Measurements from ENCODE around the gene NLRP4. TPM values are rescaled to one million over a fixed set of nuclear protein-coding genes. Genes with fewer than 3 reads are reported as not detected.

NLRP4 gene
- total and polyA plus RNA-seq, 2 of the 8 experiments (the other 6 are each of a cell fraction or from before 2014, with no cell fraction given): not detected

DNA sequence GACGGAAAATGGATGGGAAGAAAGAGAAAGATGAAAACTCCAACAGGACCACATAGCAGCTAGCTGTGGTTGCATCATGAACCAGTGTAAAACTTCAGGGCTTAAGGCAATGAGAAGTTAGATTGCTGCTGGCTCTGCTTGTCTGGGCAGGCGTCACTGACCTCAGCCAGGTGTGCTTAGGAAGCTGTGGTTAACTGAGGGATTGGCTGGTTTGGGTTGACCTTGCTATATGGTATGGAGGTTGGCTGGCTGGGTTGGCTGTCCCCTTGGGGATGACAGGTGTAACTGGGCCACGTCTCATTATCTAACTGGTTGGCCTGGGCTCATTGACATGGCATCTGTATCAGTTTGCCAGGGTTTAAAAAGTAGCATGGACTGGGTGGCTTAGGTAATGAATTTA lies 40.9 kb downstream of the NLRP4 start:
- Histone ChIP-seq H2BK15ac (ENCODE audit: low read length) (no peak overlapping the region), H3K4me1 (replicated peaks in 1 of 4; ENCODE audit: control insufficient read depth in 3 of 4, insufficient read depth in 4 of 4, low read length in 3 of 4) (no peaks in the 10 kb centered on the region), H2AK5ac (ENCODE audit: low read depth, low read length) (no peak overlapping the region), H3K4ac (replicated peaks; ENCODE audit: insufficient read length, low read depth, low read length) (no peak overlapping the region), H3K18ac (ENCODE audit: extremely low read depth, low read length) (no peak overlapping the region), H3K79me2 (ENCODE audit: control insufficient read depth in 1 of 2, insufficient read depth in 2 of 2, low read length in 2 of 2) (no peaks in the 10 kb centered on the region), H3K9me3 (ENCODE audit: insufficient read depth in 2 of 2, low read depth in 1 of 2, low read length in 1 of 2) (peaks cover 51 to 56% of the 10 kb centered on the region in 2 experiments), H3K23ac (ENCODE audit: insufficient read length) (no peak overlapping the region), H2BK12ac (ENCODE audit: low read depth, low read length) (no peak overlapping the region), H2AFZ (ENCODE audit: low read length) (no peak overlapping the region), H3K9ac (replicated peaks in 1 of 4; ENCODE audit: extremely low read depth in 1 of 4, low read depth in 3 of 4, low read length in 3 of 4) (no peak overlapping the region), H4K8ac (ENCODE audit: extremely low read depth, insufficient read depth, low read length) (no peak overlapping the region), H3K27me3 (replicated peaks in 1 of 4; ENCODE audit: control insufficient read depth in 3 of 4, extremely low read depth in 1 of 4, insufficient read depth in 3 of 4, low read length in 3 of 4) (no peaks in the 10 kb centered on the region), H2BK5ac (ENCODE audit: low read depth, low read length) (no peak overlapping the region), H3K56ac (replicated peaks; ENCODE audit: insufficient read length, low read depth, low read length) (no peak overlapping the region), H2BK120ac (replicated peaks; ENCODE audit: low read depth, low read length) (no peak overlapping the region), H3K4me2 (ENCODE audit: insufficient read depth in 1 of 2, low read depth in 2 of 2, low read length in 2 of 2) (no peak overlapping the region), H3K23me2 (ENCODE audit: low read depth, low read length) (no peaks in the 10 kb centered on the region), H2BK20ac (ENCODE audit: low read length) (no peak overlapping the region), H4K5ac (ENCODE audit: insufficient read length, low read depth, low read length) (no peak overlapping the region), H3K4me3 (ENCODE audit: extremely low read depth in 1 of 4, insufficient read depth in 2 of 4, low read depth in 3 of 4, low read length in 4 of 4) (no peak overlapping the region), H3K14ac (ENCODE audit: insufficient read length) (no peak overlapping the region), H3K79me1 (ENCODE audit: low read depth, low read length) (no peaks in the 10 kb centered on the region), H4K91ac (replicated peaks; ENCODE audit: insufficient read length, low read length) (no peak overlapping the region), H4K20me1 (replicated peaks in 1 of 2; ENCODE audit: control insufficient read depth in 1 of 2, insufficient read depth in 2 of 2, low read length in 2 of 2) (no peaks in the 10 kb centered on the region), H3K27ac (ENCODE audit: low read depth, low read length) (no peak overlapping the region), H3K36me3 (ENCODE audit: control insufficient read depth in 2 of 4, insufficient read depth in 4 of 4, low read length in 3 of 4) (no peaks in the 10 kb centered on the region)
- ChIA-PET POLR2A (ENCODE audit: partially characterized antibody) (no interaction called here), CTCF (ENCODE audit: partially characterized antibody) (no interaction called here)
- TF ChIP-seq POLR2A (IDR thresholded peaks at IDR 0.05; ENCODE audit: control extremely low read depth in 1 of 2, low read depth in 2 of 2, low read length in 2 of 2) (no peak), BCL11A (IDR thresholded peaks at IDR 0.05; ENCODE audit: low read depth in 2 of 2, low read length in 2 of 2) (no peak), CBX5 (IDR thresholded peaks at IDR 0.05; ENCODE audit: low read depth, low read length) (no peak), CTCF (IDR thresholded peaks at IDR 0.05; ENCODE audit: control extremely low read depth in 1 of 3, insufficient read depth in 1 of 3, low read depth in 1 of 3, low read length in 3 of 3) (no peak), CHD2 (IDR thresholded peaks at IDR 0.05; ENCODE audit: low read length) (no peak), EGR1 (IDR thresholded peaks at IDR 0.05; ENCODE audit: borderline replicate concordance, low read depth, low read length) (no peak), BRCA1 (IDR thresholded peaks at IDR 0.05; ENCODE audit: low read depth, low read length) (no peak), SRF (IDR thresholded peaks at IDR 0.05; ENCODE audit: low read depth, low read length) (no peak), EZH2 (IDR thresholded peaks at IDR 0.05; ENCODE audit: low read depth, low read length, severe bottlenecking) (no peak), TEAD4 (IDR thresholded peaks at IDR 0.05; ENCODE audit: low read depth, low read length) (no peak), CHD1 (IDR thresholded peaks at IDR 0.05; ENCODE audit: low read depth, low read length) (no peak)
- TF ChIP-seq, protein P1, sequence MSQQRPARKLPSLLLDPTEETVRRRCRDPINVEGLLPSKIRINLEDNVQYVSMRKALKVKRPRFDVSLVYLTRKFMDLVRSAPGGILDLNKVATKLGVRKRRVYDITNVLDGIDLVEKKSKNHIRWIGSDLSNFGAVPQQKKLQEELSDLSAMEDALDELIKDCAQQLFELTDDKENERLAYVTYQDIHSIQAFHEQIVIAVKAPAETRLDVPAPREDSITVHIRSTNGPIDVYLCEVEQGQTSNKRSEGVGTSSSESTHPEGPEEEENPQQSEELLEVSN (IDR thresholded peaks at IDR 0.05): no peak
- DNase-seq (ENCODE audit: low read depth in 1 of 2, low spot score in 2 of 2): no peak
- no peak for FAIRE-seq
- WGBS, 2 experiments (ENCODE audit: extremely low coverage in 1 of 2, insufficient coverage in 1 of 2, insufficient read length in 1 of 2, insufficient replicate concordance in 2 of 2, low coverage in 1 of 2, low lambda C conversion rate in 2 of 2, missing lambda C conversion rate in 1 of 2): 65% methylated on average over 3 of the region's 3 CpGs; no CpG with 5 or more reads in 1 of the 2 experiments

All from H1 (cell line).